ENCODE data around the gene OSM. TPM values are rescaled to one million over a fixed set of nuclear protein-coding genes. Genes with fewer than 3 reads are reported as not detected.

The OSM gene
- total and polyA plus RNA-seq, 4 donors = 0.09 to 0.84 (median 0.25) TPM; not detected in 1

DNA sequence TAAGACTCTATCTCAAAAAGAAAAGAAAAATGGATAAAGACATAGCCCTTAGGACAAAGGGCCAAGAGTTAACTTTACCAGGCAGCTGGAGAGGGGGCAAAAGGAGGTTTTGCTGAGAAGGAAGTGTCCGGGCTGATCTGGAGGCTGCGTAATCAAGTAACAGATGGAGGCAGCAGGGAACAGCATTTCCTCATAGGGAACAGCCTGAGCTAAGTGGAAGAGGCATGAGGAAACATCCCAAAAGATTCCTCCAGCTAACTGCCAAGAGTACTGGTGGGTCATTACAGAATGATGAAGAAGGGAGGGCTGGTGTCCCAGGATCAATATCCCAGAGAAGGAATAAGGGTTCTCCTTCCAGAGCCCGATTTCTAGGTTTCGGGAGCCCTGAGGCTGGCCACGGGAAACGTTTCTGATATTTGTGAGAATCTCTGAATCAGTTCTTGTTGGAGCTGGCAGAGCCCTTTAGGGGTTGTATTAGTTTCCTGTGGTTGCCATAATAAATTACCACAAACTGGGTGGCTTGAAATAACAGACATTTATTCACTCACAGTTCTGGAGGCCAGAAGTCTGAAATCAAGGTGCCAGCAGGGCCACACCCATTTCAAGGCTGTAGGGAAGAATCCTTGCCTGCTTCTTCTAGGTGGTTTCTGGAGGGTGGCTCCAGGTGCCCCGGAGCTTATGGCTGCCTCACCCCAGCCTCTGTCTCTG, 41.3 kb downstream of the OSM start:
- no peak for DNase-seq (ENCODE audit: low spot score)
- Histone ChIP-seq H3K36me3 (ENCODE audit: control insufficient read depth in 4 of 4, insufficient read depth in 3 of 4, low read depth in 1 of 4, low read length in 3 of 4) (no peaks in the 10 kb centered on the region), H3K4me1 (ENCODE audit: control insufficient read depth in 4 of 4, insufficient read depth in 4 of 4, low read length in 3 of 4) (no peaks in the 10 kb centered on the region), H3K27ac (ENCODE audit: low read depth in 1 of 2, low read length in 2 of 2) (no peak overlapping the region), H3K9me3 (ENCODE audit: control insufficient read depth in 4 of 4, low read length in 3 of 4) (no peaks in the 10 kb centered on the region), H3K9ac (ENCODE audit: low read depth in 1 of 2, low read length in 2 of 2) (no peak overlapping the region), H3K4me3 (ENCODE audit: low read depth in 1 of 3, low read length in 3 of 3) (no peak overlapping the region), H3K27me3 (ENCODE audit: control insufficient read depth in 4 of 4, insufficient read depth in 4 of 4, low read length in 3 of 4) (peaks cover 0 to 3% (median 0%) of the 10 kb centered on the region in 4 donors)
- 84% methylated on average over 7 of the region's 7 CpGs for whole genome bisulfite sequencing
- TF ChIP-seq, protein P1, sequence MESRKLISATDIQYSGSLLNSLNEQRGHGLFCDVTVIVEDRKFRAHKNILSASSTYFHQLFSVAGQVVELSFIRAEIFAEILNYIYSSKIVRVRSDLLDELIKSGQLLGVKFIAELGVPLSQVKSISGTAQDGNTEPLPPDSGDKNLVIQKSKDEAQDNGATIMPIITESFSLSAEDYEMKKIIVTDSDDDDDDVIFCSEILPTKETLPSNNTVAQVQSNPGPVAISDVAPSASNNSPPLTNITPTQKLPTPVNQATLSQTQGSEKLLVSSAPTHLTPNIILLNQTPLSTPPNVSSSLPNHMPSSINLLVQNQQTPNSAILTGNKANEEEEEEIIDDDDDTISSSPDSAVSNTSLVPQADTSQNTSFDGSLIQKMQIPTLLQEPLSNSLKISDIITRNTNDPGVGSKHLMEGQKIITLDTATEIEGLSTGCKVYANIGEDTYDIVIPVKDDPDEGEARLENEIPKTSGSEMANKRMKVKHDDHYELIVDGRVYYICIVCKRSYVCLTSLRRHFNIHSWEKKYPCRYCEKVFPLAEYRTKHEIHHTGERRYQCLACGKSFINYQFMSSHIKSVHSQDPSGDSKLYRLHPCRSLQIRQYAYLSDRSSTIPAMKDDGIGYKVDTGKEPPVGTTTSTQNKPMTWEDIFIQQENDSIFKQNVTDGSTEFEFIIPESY (IDR thresholded peaks at IDR 0.05) = no peak
- no peak for TF ChIP-seq EGR1 (IDR thresholded peaks at IDR 0.05; ENCODE audit: low read depth in 2 of 2)
- no peak for TF ChIP-seq FOXA1 (IDR thresholded peaks at IDR 0.05)

DNA sequence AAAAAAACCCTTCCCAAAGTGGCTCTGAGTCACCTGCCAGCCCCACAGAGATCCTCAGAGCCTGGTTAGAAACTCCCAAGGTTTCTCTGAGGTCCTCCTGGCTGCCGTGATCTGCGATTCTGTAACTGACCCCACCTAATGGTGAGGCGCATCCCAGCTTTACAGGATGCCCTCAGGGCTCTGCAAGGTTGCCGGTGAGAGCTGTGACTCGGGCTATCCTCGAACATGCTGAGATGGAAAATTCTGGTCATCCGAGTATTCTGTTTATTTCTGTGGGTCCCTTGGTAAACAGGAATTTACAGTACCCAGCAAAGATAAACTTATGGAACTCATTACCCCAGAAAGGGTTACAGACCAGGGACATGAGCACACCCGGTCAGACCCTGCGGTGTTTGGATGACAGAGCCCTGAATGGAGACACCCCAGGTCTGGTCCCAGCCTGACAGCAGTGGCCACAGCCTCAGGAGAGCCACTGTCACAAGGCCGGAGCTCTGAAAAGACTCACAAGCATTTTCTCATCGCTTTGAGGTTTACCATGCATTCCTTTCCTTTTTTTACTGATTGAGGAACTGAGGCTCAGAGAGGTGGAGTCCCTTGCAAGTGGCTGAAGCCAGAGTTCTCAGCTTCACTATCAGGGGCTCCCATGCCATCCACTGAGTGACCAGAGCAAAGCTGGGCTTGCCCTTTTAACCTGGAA, 42.3 kb downstream of the OSM start:
- no peaks in the 10 kb centered on the region for H3K36me3 ChIP-seq (ENCODE audit: control insufficient read depth in 4 of 4, insufficient read depth in 3 of 4, low read depth in 1 of 4, low read length in 3 of 4)
- no peaks in the 10 kb centered on the region for H3K4me1 ChIP-seq (ENCODE audit: control insufficient read depth in 4 of 4, insufficient read depth in 4 of 4, low read length in 3 of 4)
- no peak overlapping the region for H3K4me3 ChIP-seq (ENCODE audit: low read depth in 1 of 3, low read length in 3 of 3)
- H3K9me3 ChIP-seq (ENCODE audit: control insufficient read depth in 4 of 4, low read length in 3 of 4) = no peaks in the 10 kb centered on the region
- no peak overlapping the region for H3K9ac ChIP-seq (ENCODE audit: low read depth in 1 of 2, low read length in 2 of 2)
- H3K27ac ChIP-seq (ENCODE audit: low read depth in 1 of 2, low read length in 2 of 2) = no peak overlapping the region
- TF ChIP-seq SP1 (IDR thresholded peaks at IDR 0.05) = no peak
- no peak for TF ChIP-seq FOXA1 (IDR thresholded peaks at IDR 0.05)
- TF ChIP-seq FOXA2 (IDR thresholded peaks at IDR 0.05) = no peak
- TF ChIP-seq, protein P2, sequence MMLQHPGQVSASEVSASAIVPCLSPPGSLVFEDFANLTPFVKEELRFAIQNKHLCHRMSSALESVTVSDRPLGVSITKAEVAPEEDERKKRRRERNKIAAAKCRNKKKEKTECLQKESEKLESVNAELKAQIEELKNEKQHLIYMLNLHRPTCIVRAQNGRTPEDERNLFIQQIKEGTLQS (IDR thresholded peaks at IDR 0.05) = no peak
- TF ChIP-seq GABPA (IDR thresholded peaks at IDR 0.05 in 1 of 2, conservative IDR thresholded peaks at IDR 0.05 in 1 of 2) = no peak
- no peak for TF ChIP-seq YY1 (IDR thresholded peaks at IDR 0.05)
- TF ChIP-seq HNF4A (conservative IDR thresholded peaks at IDR 0.05) = no peak
- TF ChIP-seq, protein P3, sequence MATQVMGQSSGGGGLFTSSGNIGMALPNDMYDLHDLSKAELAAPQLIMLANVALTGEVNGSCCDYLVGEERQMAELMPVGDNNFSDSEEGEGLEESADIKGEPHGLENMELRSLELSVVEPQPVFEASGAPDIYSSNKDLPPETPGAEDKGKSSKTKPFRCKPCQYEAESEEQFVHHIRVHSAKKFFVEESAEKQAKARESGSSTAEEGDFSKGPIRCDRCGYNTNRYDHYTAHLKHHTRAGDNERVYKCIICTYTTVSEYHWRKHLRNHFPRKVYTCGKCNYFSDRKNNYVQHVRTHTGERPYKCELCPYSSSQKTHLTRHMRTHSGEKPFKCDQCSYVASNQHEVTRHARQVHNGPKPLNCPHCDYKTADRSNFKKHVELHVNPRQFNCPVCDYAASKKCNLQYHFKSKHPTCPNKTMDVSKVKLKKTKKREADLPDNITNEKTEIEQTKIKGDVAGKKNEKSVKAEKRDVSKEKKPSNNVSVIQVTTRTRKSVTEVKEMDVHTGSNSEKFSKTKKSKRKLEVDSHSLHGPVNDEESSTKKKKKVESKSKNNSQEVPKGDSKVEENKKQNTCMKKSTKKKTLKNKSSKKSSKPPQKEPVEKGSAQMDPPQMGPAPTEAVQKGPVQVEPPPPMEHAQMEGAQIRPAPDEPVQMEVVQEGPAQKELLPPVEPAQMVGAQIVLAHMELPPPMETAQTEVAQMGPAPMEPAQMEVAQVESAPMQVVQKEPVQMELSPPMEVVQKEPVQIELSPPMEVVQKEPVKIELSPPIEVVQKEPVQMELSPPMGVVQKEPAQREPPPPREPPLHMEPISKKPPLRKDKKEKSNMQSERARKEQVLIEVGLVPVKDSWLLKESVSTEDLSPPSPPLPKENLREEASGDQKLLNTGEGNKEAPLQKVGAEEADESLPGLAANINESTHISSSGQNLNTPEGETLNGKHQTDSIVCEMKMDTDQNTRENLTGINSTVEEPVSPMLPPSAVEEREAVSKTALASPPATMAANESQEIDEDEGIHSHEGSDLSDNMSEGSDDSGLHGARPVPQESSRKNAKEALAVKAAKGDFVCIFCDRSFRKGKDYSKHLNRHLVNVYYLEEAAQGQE (IDR thresholded peaks at IDR 0.05) = no peak
- TF ChIP-seq RXRA (IDR thresholded peaks at IDR 0.05) = no peak
- TF ChIP-seq, protein P4, sequence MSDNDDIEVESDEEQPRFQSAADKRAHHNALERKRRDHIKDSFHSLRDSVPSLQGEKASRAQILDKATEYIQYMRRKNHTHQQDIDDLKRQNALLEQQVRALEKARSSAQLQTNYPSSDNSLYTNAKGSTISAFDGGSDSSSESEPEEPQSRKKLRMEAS (IDR thresholded peaks at IDR 0.05) = no peak
- TF ChIP-seq JUND (IDR thresholded peaks at IDR 0.05) = no peak
- TF ChIP-seq TAF1 (conservative IDR thresholded peaks at IDR 0.05) = no peak
- no peak for TF ChIP-seq NR2F2 (IDR thresholded peaks at IDR 0.05)
- TF ChIP-seq HNF4G (IDR thresholded peaks at IDR 0.05) = no peak
- H3K27me3 ChIP-seq (ENCODE audit: control insufficient read depth in 4 of 4, insufficient read depth in 4 of 4, low read length in 3 of 4) = peaks cover 0 to 3% (median 0%) of the 10 kb centered on the region in 4 donors
- DNase-seq (ENCODE audit: low spot score) = no peak
- 57% methylated on average over 11 of the region's 11 CpGs for WGBS

All from liver (tissue), 9 donors.